ENCODE data around the gene RMP24.

DNA sequence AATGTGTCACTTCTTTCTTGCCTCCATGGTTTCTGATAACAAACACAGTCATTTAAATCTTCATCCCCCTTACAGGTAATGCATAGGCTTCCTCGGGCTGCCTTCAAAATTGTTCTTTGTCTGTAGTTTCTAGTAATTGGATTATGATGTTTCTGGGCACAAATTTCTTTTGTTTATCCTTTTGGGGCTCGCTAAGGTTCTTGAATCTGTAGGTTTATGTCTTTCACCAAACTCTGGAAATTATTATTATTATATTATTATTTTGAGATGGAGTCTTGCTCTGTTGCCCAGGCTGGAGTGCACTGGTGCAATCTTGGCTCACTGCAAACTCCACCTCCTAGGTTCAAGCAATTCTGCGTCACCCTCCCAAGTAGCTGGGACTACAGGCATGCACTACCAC, 16.3 kb upstream of the RMP24 start:
- no peak for TF ChIP-seq SUZ12 (IDR thresholded peaks at IDR 0.05; ENCODE audit: extremely low read depth, insufficient read depth, insufficient read length)
- no peak for TF ChIP-seq ZNF274 (IDR thresholded peaks at IDR 0.05; ENCODE audit: low read depth, low read length)
- no peak for TF ChIP-seq YY1 (IDR thresholded peaks at IDR 0.05; ENCODE audit: insufficient read depth, insufficient read length)

Data from NT2/D1 (cell line).